Lower lobe of right lung (tissue), 2 donors: Measurements from ENCODE around the gene TMED4. TPM values are rescaled to one million over a fixed set of nuclear protein-coding genes. Genes with fewer than 3 reads are reported as not detected.

Experiments
- ATAC-seq, 2 donors: fragments of 200-7000 bp; cut with Tn5 transposase; one replicate each; pipeline ENCODE4 v1.9.1; 2020 to 2022; ENCODE audit warnings: mild to moderate bottlenecking in 2 of 2, moderate library complexity in 2 of 2
- DNase-seq: peaks from one replicate; pipeline ENCODE4 v3.0.0-alpha.2; 2020
- H3K27ac ChIP-seq: fragments of 200-600 bp; one replicate; pipeline ENCODE4 v1.8.0; 2022
- H3K27me3 ChIP-seq: fragments of 200-600 bp; one replicate; pipeline ENCODE4 v1.8.0; 2022; ENCODE audit warnings: low read depth
- H3K36me3 ChIP-seq: fragments of 200-600 bp; one replicate; pipeline ENCODE4 v1.8.0; 2022; ENCODE audit warnings: mild to moderate bottlenecking
- H3K4me1 ChIP-seq: fragments of 200-600 bp; one replicate; pipeline ENCODE4 v1.8.0; 2022
- H3K4me3 ChIP-seq: fragments of 200-600 bp; one replicate; pipeline ENCODE4 v1.8.0; 2022; ENCODE audit warnings: mild to moderate bottlenecking
- H3K9me3 ChIP-seq: fragments of 200-600 bp; one replicate; pipeline ENCODE4 v1.8.0; 2022
- CTCF ChIP-seq: fragments of 200-600 bp; IDR thresholded peaks from one replicate; pipeline ENCODE4 v1.8.0; 2022; ENCODE audit warnings: antibody characterized with exemption, mild to moderate bottlenecking
- intact Hi-C: fragments of 100-400 bp; cut with DNase I; formaldehyde crosslinking; loops from one replicate; pipeline ENCODE4 v1.11.0; 2022
- total RNA-seq: library from RNA; stranded (reverse); fragmentation: NEBNext Ultra II Directional; extraction: Animal tissue kit (Norgen Biotek cat#: 25700); gene quantifications from one replicate; pipeline ENCODE4 v1.2.1, GENCODE V29; 2021
- donor health status: DM: no; HTN: yes; CAD: no; lungs with severe emphysema.

TMED4 gene
- total RNA-seq, 1 donor from 2014 or later: 71.9 TPM

GRCh38 chr7:44538798-44539668 is 43.0 kb downstream of the TMED4 start:
- H3K4me3 ChIP-seq: no peak overlapping the region
- no peaks in the 10 kb centered on the region for H3K4me1 ChIP-seq
- ATAC-seq: no peak
- H3K27ac ChIP-seq: no peak overlapping the region
- no peaks in the 10 kb centered on the region for H3K9me3 ChIP-seq
- no peak for DNase-seq
- no peaks in the 10 kb centered on the region for H3K36me3 ChIP-seq
- intact Hi-C loops: no loop called here
- H3K27me3 ChIP-seq: no peaks in the 10 kb centered on the region
- TF ChIP-seq CTCF: no peak

GRCh38 chr7:44538093-44538797 is 43.8 kb downstream of the TMED4 start:
- intact Hi-C loops: no loop called here
- no peaks in the 10 kb centered on the region for H3K36me3 ChIP-seq
- H3K4me1 ChIP-seq: no peaks in the 10 kb centered on the region
- no peak overlapping the region for H3K27ac ChIP-seq
- ATAC-seq (no peak), DNase-seq (no peak)
- H3K4me3 ChIP-seq: no peak overlapping the region
- H3K9me3 ChIP-seq: no peaks in the 10 kb centered on the region
- TF ChIP-seq CTCF: no peak
- no peaks in the 10 kb centered on the region for H3K27me3 ChIP-seq

GRCh38 chr7:44537442-44537841 is 44.6 kb downstream of the TMED4 start:
- ATAC-seq: no peak
- Histone ChIP-seq H3K36me3 (no peaks in the 10 kb centered on the region), H3K27me3 (no peaks in the 10 kb centered on the region), H3K9me3 (no peaks in the 10 kb centered on the region), H3K4me1 (no peaks in the 10 kb centered on the region), H3K4me3 (no peak overlapping the region), H3K27ac (no peak overlapping the region)
- intact Hi-C loops: no loop called here
- TF ChIP-seq CTCF: no peak
- DNase-seq: no peak

GRCh38 chr7:44536090-44536489 is 45.9 kb downstream of the TMED4 start:
- no peaks in the 10 kb centered on the region for H3K36me3 ChIP-seq
- no peak for DNase-seq
- no peak for TF ChIP-seq CTCF
- no peak overlapping the region for H3K27ac ChIP-seq
- no peak overlapping the region for H3K4me3 ChIP-seq
- no peaks in the 10 kb centered on the region for H3K4me1 ChIP-seq
- H3K27me3 ChIP-seq: no peaks in the 10 kb centered on the region
- no peaks in the 10 kb centered on the region for H3K9me3 ChIP-seq
- intact Hi-C loops: no loop called here
- no peak for ATAC-seq

- Histone ChIP-seq H3K4me3 (no peak overlapping the region), H3K27ac (no peak overlapping the region), H3K9me3 (no peaks in the 10 kb centered on the region), H3K27me3 (no peaks in the 10 kb centered on the region), H3K4me1 (no peaks in the 10 kb centered on the region), H3K36me3 (no peaks in the 10 kb centered on the region)
- intact Hi-C loops: no loop called here
- no peak for ATAC-seq
- no peak for DNase-seq
- no peak for TF ChIP-seq CTCF
These were observed 46.5 kb downstream of the TMED4 start for GRCh38 chr7:44535348-44536064.
